ENCODE measurements around the gene PISD.

DNA sequence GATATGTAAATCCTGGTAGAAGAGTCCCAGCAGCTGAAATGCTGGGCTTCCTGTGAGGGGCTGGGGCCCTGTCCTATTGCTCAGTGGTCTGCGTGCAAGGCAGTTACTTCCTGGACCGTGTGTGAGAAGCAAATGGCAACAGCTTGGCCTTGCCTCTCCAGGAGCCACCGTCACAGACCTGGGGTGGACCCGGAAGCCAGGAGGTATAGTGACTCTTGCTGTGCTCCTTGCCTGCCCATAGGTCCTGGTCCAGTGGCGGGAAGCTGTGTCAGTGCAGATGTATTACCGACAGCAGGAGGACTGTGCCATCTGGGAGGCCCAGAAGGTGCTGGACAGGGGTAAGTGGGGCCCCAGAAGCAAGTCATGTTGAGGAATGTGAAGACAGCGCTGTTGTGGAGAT, 54.3 kb downstream of the PISD start:
- TF ChIP-seq FOXA1 (IDR thresholded peaks at IDR 0.05): no peak
- TF ChIP-seq HDGF (IDR thresholded peaks at IDR 0.05; ENCODE audit: borderline replicate concordance): no peak
- no peak for TF ChIP-seq SP1 (IDR thresholded peaks at IDR 0.05)
- no peak for TF ChIP-seq BHLHE40 (IDR thresholded peaks at IDR 0.05; ENCODE audit: borderline replicate concordance)
- no peak for TF ChIP-seq ARNT (IDR thresholded peaks at IDR 0.05)
- no peak for TF ChIP-seq FOXM1 (IDR thresholded peaks at IDR 0.05; ENCODE audit: borderline replicate concordance)
- TF ChIP-seq, protein P1, sequence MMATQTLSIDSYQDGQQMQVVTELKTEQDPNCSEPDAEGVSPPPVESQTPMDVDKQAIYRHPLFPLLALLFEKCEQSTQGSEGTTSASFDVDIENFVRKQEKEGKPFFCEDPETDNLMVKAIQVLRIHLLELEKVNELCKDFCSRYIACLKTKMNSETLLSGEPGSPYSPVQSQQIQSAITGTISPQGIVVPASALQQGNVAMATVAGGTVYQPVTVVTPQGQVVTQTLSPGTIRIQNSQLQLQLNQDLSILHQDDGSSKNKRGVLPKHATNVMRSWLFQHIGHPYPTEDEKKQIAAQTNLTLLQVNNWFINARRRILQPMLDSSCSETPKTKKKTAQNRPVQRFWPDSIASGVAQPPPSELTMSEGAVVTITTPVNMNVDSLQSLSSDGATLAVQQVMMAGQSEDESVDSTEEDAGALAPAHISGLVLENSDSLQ (IDR thresholded peaks at IDR 0.05): no peak
- TF ChIP-seq ELF4 (IDR thresholded peaks at IDR 0.05): no peak
